Measurements from ENCODE around the gene PRRX1.

Gene PRRX1

GRCh38 chr1:170680428-170680827 is 16.5 kb downstream of the PRRX1 start:
- no peaks in the 10 kb centered on the region for H3K9me3 ChIP-seq (ENCODE audit: control insufficient read depth, low read length)
- no peak overlapping the region for H3K4me3 ChIP-seq (ENCODE audit: low read length)
- no peaks in the 10 kb centered on the region for H3K36me3 ChIP-seq (ENCODE audit: control insufficient read depth, insufficient read depth, low read length)
- H3K27me3 ChIP-seq (ENCODE audit: control insufficient read depth, insufficient read depth, low read length): no peaks in the 10 kb centered on the region
- H3K4me1 ChIP-seq (ENCODE audit: control insufficient read depth, insufficient read depth, low read length): no peaks in the 10 kb centered on the region
- H3K9ac ChIP-seq (ENCODE audit: low read length): no peak overlapping the region

GRCh38 chr1:170682169-170682568 is 18.2 kb downstream of the PRRX1 start:
- H3K4me1 ChIP-seq (ENCODE audit: control insufficient read depth, insufficient read depth, low read length): no peaks in the 10 kb centered on the region
- no peak overlapping the region for H3K9ac ChIP-seq (ENCODE audit: low read length)
- no peaks in the 10 kb centered on the region for H3K9me3 ChIP-seq (ENCODE audit: control insufficient read depth, low read length)
- no peaks in the 10 kb centered on the region for H3K27me3 ChIP-seq (ENCODE audit: control insufficient read depth, insufficient read depth, low read length)
- H3K4me3 ChIP-seq (ENCODE audit: low read length): no peak overlapping the region
- no peaks in the 10 kb centered on the region for H3K36me3 ChIP-seq (ENCODE audit: control insufficient read depth, insufficient read depth, low read length)

- Histone ChIP-seq H3K9ac (ENCODE audit: low read length) (no peak overlapping the region), H3K4me1 (ENCODE audit: control insufficient read depth, insufficient read depth, low read length) (no peaks in the 10 kb centered on the region), H3K4me3 (ENCODE audit: low read length) (no peak overlapping the region), H3K9me3 (ENCODE audit: control insufficient read depth, low read length) (no peaks in the 10 kb centered on the region), H3K36me3 (ENCODE audit: control insufficient read depth, insufficient read depth, low read length) (no peaks in the 10 kb centered on the region), H3K27me3 (ENCODE audit: control insufficient read depth, insufficient read depth, low read length) (no peaks in the 10 kb centered on the region)
These were observed 18.9 kb downstream of the PRRX1 start for GRCh38 chr1:170682809-170683208.

GRCh38 chr1:170685166-170685565 is 21.2 kb downstream of the PRRX1 start:
- Histone ChIP-seq H3K9me3 (ENCODE audit: control insufficient read depth, low read length) (no peaks in the 10 kb centered on the region), H3K4me3 (ENCODE audit: low read length) (no peak overlapping the region), H3K27me3 (ENCODE audit: control insufficient read depth, insufficient read depth, low read length) (no peaks in the 10 kb centered on the region), H3K36me3 (ENCODE audit: control insufficient read depth, insufficient read depth, low read length) (no peaks in the 10 kb centered on the region), H3K4me1 (ENCODE audit: control insufficient read depth, insufficient read depth, low read length) (no peaks in the 10 kb centered on the region), H3K9ac (ENCODE audit: low read length) (no peak overlapping the region)

- Histone ChIP-seq H3K4me3 (ENCODE audit: low read length) (no peak overlapping the region), H3K27me3 (ENCODE audit: control insufficient read depth, insufficient read depth, low read length) (no peaks in the 10 kb centered on the region), H3K9ac (ENCODE audit: low read length) (no peak overlapping the region), H3K36me3 (ENCODE audit: control insufficient read depth, insufficient read depth, low read length) (no peaks in the 10 kb centered on the region), H3K4me1 (ENCODE audit: control insufficient read depth, insufficient read depth, low read length) (no peaks in the 10 kb centered on the region), H3K9me3 (ENCODE audit: control insufficient read depth, low read length) (no peaks in the 10 kb centered on the region)
These were observed 22.4 kb downstream of the PRRX1 start for GRCh38 chr1:170686291-170686690.

- Histone ChIP-seq H3K36me3 (ENCODE audit: control insufficient read depth, insufficient read depth, low read length) (no peaks in the 10 kb centered on the region), H3K27me3 (ENCODE audit: control insufficient read depth, insufficient read depth, low read length) (no peaks in the 10 kb centered on the region), H3K4me1 (ENCODE audit: control insufficient read depth, insufficient read depth, low read length) (no peaks in the 10 kb centered on the region), H3K4me3 (ENCODE audit: low read length) (no peak overlapping the region), H3K9me3 (ENCODE audit: control insufficient read depth, low read length) (no peaks in the 10 kb centered on the region), H3K9ac (ENCODE audit: low read length) (no peak overlapping the region)
These were observed 23.7 kb downstream of the PRRX1 start for GRCh38 chr1:170687621-170688020.

GRCh38 chr1:170691258-170691657 is 27.3 kb downstream of the PRRX1 start:
- H3K27me3 ChIP-seq (ENCODE audit: control insufficient read depth, insufficient read depth, low read length): no peaks in the 10 kb centered on the region
- H3K4me3 ChIP-seq (ENCODE audit: low read length): no peak overlapping the region
- H3K9ac ChIP-seq (ENCODE audit: low read length): no peak overlapping the region
- no peaks in the 10 kb centered on the region for H3K36me3 ChIP-seq (ENCODE audit: control insufficient read depth, insufficient read depth, low read length)
- no peaks in the 10 kb centered on the region for H3K9me3 ChIP-seq (ENCODE audit: control insufficient read depth, low read length)
- no peaks in the 10 kb centered on the region for H3K4me1 ChIP-seq (ENCODE audit: control insufficient read depth, insufficient read depth, low read length)

GRCh38 chr1:170692866-170693575 is 29.1 kb downstream of the PRRX1 start:
- H3K9ac ChIP-seq (ENCODE audit: low read length): no peak overlapping the region
- H3K36me3 ChIP-seq (ENCODE audit: control insufficient read depth, insufficient read depth, low read length): no peaks in the 10 kb centered on the region
- no peaks in the 10 kb centered on the region for H3K4me1 ChIP-seq (ENCODE audit: control insufficient read depth, insufficient read depth, low read length)
- H3K9me3 ChIP-seq (ENCODE audit: control insufficient read depth, low read length): no peaks in the 10 kb centered on the region
- no peaks in the 10 kb centered on the region for H3K27me3 ChIP-seq (ENCODE audit: control insufficient read depth, insufficient read depth, low read length)
- no peak overlapping the region for H3K4me3 ChIP-seq (ENCODE audit: low read length)

GRCh38 chr1:170694172-170694926 is 30.4 kb downstream of the PRRX1 start:
- no peaks in the 10 kb centered on the region for H3K27me3 ChIP-seq (ENCODE audit: control insufficient read depth, insufficient read depth, low read length)
- no peaks in the 10 kb centered on the region for H3K36me3 ChIP-seq (ENCODE audit: control insufficient read depth, insufficient read depth, low read length)
- no peaks in the 10 kb centered on the region for H3K9me3 ChIP-seq (ENCODE audit: control insufficient read depth, low read length)
- H3K9ac ChIP-seq (ENCODE audit: low read length): no peak overlapping the region
- no peak overlapping the region for H3K4me3 ChIP-seq (ENCODE audit: low read length)
- H3K4me1 ChIP-seq (ENCODE audit: control insufficient read depth, insufficient read depth, low read length): no peaks in the 10 kb centered on the region

- Histone ChIP-seq H3K27me3 (ENCODE audit: control insufficient read depth, insufficient read depth, low read length) (no peaks in the 10 kb centered on the region), H3K4me3 (ENCODE audit: low read length) (no peak overlapping the region), H3K9ac (ENCODE audit: low read length) (no peak overlapping the region), H3K4me1 (ENCODE audit: control insufficient read depth, insufficient read depth, low read length) (no peaks in the 10 kb centered on the region), H3K36me3 (ENCODE audit: control insufficient read depth, insufficient read depth, low read length) (no peaks in the 10 kb centered on the region), H3K9me3 (ENCODE audit: control insufficient read depth, low read length) (no peaks in the 10 kb centered on the region)
These were observed 32.1 kb downstream of the PRRX1 start for GRCh38 chr1:170695955-170696590.

GRCh38 chr1:170696591-170697290 is 32.8 kb downstream of the PRRX1 start:
- Histone ChIP-seq H3K4me1 (ENCODE audit: control insufficient read depth, insufficient read depth, low read length) (no peaks in the 10 kb centered on the region), H3K4me3 (ENCODE audit: low read length) (no peak overlapping the region), H3K9ac (ENCODE audit: low read length) (no peak overlapping the region), H3K9me3 (ENCODE audit: control insufficient read depth, low read length) (no peaks in the 10 kb centered on the region), H3K36me3 (ENCODE audit: control insufficient read depth, insufficient read depth, low read length) (no peaks in the 10 kb centered on the region), H3K27me3 (ENCODE audit: control insufficient read depth, insufficient read depth, low read length) (no peaks in the 10 kb centered on the region)

- H3K4me1 ChIP-seq (ENCODE audit: control insufficient read depth, insufficient read depth, low read length): no peaks in the 10 kb centered on the region
- no peak overlapping the region for H3K4me3 ChIP-seq (ENCODE audit: low read length)
These were observed 33.4 kb downstream of the PRRX1 start for GRCh38 chr1:170697316-170697715.

More at GRCh38 chr1:170697316-170697715, 33.4 kb downstream of the PRRX1 start:
- no peaks in the 10 kb centered on the region for H3K9me3 ChIP-seq (ENCODE audit: control insufficient read depth, low read length)
- H3K27me3 ChIP-seq (ENCODE audit: control insufficient read depth, insufficient read depth, low read length): no peaks in the 10 kb centered on the region
- no peak overlapping the region for H3K9ac ChIP-seq (ENCODE audit: low read length)
- H3K36me3 ChIP-seq (ENCODE audit: control insufficient read depth, insufficient read depth, low read length): no peaks in the 10 kb centered on the region

All from mucosa of stomach (tissue), 1 donor.